ENCODE results near the gene NEK9. TPM values are rescaled to one million over a fixed set of nuclear protein-coding genes. Genes with fewer than 3 reads are reported as not detected.

The NEK9 gene
- total and polyA plus RNA-seq, 12 donors = 26.9 to 138 (median 110) TPM

DNA sequence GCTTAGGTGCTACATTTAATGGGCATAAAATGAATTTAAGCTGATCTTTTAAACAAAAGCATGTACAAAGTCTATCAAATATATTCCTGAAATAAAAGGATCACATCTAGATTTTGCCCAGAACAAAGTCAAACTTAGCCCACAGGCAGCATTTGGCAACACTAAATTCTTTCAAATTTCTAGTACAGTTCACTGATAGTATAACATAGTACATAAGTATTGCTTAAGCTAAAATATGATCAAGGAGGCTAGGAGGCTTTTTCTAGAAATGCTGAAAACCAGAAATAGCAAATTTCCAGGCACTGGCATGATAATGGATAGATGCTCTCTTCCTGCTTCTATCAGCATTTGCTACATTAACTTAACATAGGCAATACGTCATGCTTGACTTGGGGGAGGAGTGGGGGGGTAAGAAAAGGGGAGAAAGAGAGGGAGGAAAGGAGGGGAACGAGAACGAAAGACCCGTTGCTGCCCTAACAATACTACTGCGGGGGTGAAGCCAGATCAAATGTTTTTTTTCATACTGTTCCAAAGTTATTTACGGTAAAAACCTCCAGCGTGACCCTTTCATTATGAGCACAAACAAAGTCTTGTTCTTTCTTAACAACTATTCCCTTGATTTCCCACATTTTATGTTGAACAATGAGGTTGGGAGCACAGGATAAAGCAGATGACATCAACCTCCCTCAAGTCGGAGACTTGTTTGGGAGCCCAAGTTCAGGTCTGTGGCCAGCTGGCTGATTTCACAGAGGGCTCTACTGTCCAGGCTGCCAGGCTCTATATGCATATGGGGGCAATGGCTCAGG is 38.9 kb upstream of the NEK9 start:
- WGBS, 2 donors = 42 to 46% methylated on average over 8 of the region's 8 CpGs
- Histone ChIP-seq H3K27me3 (no peaks in the 10 kb centered on the region), H3K4me3 (no peak overlapping the region), H3K36me3 (peaks cover 0 to 11% (median 0%) of the 10 kb centered on the region in 9 donors), H3K4me1 (peaks cover 13 to 79% (median 45%) of the 10 kb centered on the region in 9 donors), H3K27ac (peak overlapping the region in 7 of 10 donors; percentile 13 to 56 (median 43)), H3K9me3 (no peaks in the 10 kb centered on the region)
- peak in 3 of 8 donors; percentile 31 to 63 (median 31) for ATAC-seq
- TF ChIP-seq, protein P1, sequence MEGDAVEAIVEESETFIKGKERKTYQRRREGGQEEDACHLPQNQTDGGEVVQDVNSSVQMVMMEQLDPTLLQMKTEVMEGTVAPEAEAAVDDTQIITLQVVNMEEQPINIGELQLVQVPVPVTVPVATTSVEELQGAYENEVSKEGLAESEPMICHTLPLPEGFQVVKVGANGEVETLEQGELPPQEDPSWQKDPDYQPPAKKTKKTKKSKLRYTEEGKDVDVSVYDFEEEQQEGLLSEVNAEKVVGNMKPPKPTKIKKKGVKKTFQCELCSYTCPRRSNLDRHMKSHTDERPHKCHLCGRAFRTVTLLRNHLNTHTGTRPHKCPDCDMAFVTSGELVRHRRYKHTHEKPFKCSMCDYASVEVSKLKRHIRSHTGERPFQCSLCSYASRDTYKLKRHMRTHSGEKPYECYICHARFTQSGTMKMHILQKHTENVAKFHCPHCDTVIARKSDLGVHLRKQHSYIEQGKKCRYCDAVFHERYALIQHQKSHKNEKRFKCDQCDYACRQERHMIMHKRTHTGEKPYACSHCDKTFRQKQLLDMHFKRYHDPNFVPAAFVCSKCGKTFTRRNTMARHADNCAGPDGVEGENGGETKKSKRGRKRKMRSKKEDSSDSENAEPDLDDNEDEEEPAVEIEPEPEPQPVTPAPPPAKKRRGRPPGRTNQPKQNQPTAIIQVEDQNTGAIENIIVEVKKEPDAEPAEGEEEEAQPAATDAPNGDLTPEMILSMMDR (IDR thresholded peaks at IDR 0.05) = no peak
- intact Hi-C loops (cut with DNase I) = no loop called here
- DNase-seq = no peak

DNA sequence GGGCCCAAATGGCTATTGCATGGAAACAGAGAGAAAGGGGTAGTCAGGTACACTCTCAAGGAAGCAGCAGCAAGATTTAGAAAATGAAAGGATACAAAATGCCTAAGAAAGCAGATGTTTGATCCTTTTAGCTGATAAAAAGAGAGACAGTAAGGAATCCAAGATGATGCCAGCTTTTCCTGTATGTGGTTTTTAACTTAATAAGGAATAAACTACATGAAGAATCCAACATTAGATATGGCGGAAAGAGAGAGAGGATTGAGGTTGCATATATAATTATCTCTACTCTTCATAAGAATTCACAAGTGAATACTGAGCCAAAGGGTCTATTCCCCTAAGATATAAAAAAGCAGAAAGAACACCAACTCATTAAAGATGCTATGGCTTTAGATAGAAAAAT is 38.0 kb upstream of the NEK9 start:
- Histone ChIP-seq H3K27ac (no peak overlapping the region), H3K9me3 (no peaks in the 10 kb centered on the region), H3K27me3 (no peaks in the 10 kb centered on the region), H3K4me3 (no peak overlapping the region), H3K36me3 (peaks cover 0 to 11% (median 0%) of the 10 kb centered on the region in 9 donors), H3K4me1 (peaks cover 17 to 79% (median 48%) of the 10 kb centered on the region in 9 donors)
- TF ChIP-seq, protein P1 (IDR thresholded peaks at IDR 0.05) = no peak
- WGBS, 2 donors = 49 to 92% methylated on average over 1 of the region's 1 CpG
- no peak for ATAC-seq
- no peak for DNase-seq
- intact Hi-C loops (cut with DNase I) = no loop called here

DNA sequence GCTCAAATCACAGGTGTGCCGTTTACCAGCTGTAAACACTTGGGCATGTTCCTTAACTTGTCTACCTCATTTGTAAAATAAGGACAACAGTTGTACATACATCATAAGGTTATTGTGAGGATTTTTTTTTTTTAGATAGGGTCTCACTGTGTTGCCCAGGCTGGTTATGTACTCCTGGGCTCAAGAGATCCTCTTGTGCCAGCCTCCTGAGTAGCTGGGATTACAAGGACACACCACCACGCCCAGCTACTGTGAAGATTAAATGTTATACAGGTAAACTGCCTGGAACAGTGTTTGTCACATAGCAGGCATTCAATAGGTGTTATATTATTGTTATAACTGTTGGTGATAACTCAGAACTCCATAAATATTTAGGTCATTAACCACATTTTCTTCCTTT is 36.8 kb upstream of the NEK9 start:
- WGBS, 2 donors = 94 to 96% methylated on average over 2 of the region's 2 CpGs
- no peak for ATAC-seq

DNA sequence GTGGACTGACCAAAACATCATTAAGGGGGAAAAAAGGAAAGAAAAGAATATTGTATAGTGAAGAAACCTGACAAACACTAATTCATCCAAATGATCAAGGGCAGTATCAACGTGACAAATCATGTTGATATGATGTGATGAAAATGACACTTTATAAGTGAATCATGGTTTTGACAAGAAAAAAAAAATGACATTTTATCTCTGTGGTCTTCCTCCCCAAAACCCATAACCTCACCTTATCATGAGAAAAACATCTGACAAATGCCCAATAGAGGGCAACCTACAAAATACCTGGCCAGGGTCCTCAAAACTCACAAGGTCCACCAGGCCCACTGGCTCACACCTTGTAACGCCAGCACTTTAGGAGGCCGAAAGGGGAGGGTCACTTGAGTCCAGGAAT is 35.8 kb upstream of the NEK9 start:
- DNase-seq (no peak), ATAC-seq (no peak)
- Histone ChIP-seq H3K27ac (no peak overlapping the region), H3K36me3 (peaks cover 0 to 11% (median 0%) of the 10 kb centered on the region in 9 donors), H3K27me3 (no peaks in the 10 kb centered on the region), H3K4me3 (no peak overlapping the region), H3K9me3 (no peaks in the 10 kb centered on the region), H3K4me1 (peaks cover 17 to 64% (median 50%) of the 10 kb centered on the region in 9 donors)
- intact Hi-C loops (cut with DNase I) = no loop called here
- 82 to 89% methylated on average over 3 of the region's 3 CpGs for WGBS, 2 donors
- TF ChIP-seq, protein P1 (IDR thresholded peaks at IDR 0.05) = no peak

More for the DNA sequence above, 36.8 kb upstream of the NEK9 start:
- Histone ChIP-seq H3K4me3 (no peak overlapping the region), H3K27me3 (no peaks in the 10 kb centered on the region), H3K9me3 (no peaks in the 10 kb centered on the region), H3K4me1 (peaks cover 17 to 74% (median 53%) of the 10 kb centered on the region in 9 donors), H3K36me3 (peaks cover 0 to 11% (median 0%) of the 10 kb centered on the region in 9 donors), H3K27ac (no peak overlapping the region)
- TF ChIP-seq, protein P1 (IDR thresholded peaks at IDR 0.05) = no peak
- intact Hi-C loops (cut with DNase I) = no loop called here
- no peak for DNase-seq
